ENCODE data around the gene LCE6A.

The LCE6A gene

GRCh38 chr1:152842556-152842955 lies at the start of gene LCE6A:
Gene LCE6A (plus strand): TSS chr1:152842856. CDS start chr1:152843521, 665 bp downstream.
- no peak for DNase-seq (ENCODE audit: low spot score)

GRCh38 chr1:152795686-152796085 lies 47.0 kb upstream of the LCE6A start:
- no peak for DNase-seq (ENCODE audit: low spot score)

GRCh38 chr1:152796421-152796820 lies 46.2 kb upstream of the LCE6A start, which contains the start of gene LCE1D:
Gene LCE1D (plus strand): TSS chr1:152796721. CDS start chr1:152797795, 1,074 bp downstream.
- no peak for DNase-seq (ENCODE audit: low spot score)

GRCh38 chr1:152801333-152801732 lies 41.3 kb upstream of the LCE6A start:
- no peak for DNase-seq (ENCODE audit: low spot score)

GRCh38 chr1:152806576-152806975 lies 36.1 kb upstream of the LCE6A start, which contains the start of gene LCE1C:
Gene LCE1C (minus strand): TSS chr1:152806651. CDS start chr1:152805478, 1,173 bp downstream.
- no peak for DNase-seq (ENCODE audit: low spot score)

GRCh38 chr1:152811050-152811449 lies 31.6 kb upstream of the LCE6A start:
- DNase-seq (ENCODE audit: low spot score), result no peak

GRCh38 chr1:152811671-152812070 lies 31.0 kb upstream of the LCE6A start, which contains the start of gene LCE1B:
Gene LCE1B (plus strand): TSS chr1:152811971. CDS start chr1:152812447, 476 bp downstream.
- no peak for DNase-seq (ENCODE audit: low spot score)

GRCh38 chr1:152817309-152817708 lies 25.3 kb upstream of the LCE6A start:
- no peak for DNase-seq (ENCODE audit: low spot score)

GRCh38 chr1:152823294-152823693 lies 19.4 kb upstream of the LCE6A start:
- DNase-seq (ENCODE audit: low spot score), result no peak

GRCh38 chr1:152824964-152825363 lies 17.7 kb upstream of the LCE6A start:
- DNase-seq (ENCODE audit: low spot score), result no peak

- DNase-seq (ENCODE audit: low spot score), result no peak
Observed at GRCh38 chr1:152827173-152827572, 15.5 kb upstream of the LCE6A start, which contains the start of gene LCE1A. Gene LCE1A (plus strand): TSS chr1:152827473. CDS start chr1:152827473, 0 bp downstream.

GRCh38 chr1:152836870-152837269 lies 5.8 kb upstream of the LCE6A start:
- DNase-seq (ENCODE audit: low spot score), result no peak

GRCh38 chr1:152855661-152856060 lies 13.0 kb downstream of the LCE6A start:
- DNase-seq (ENCODE audit: low spot score), result no peak

GRCh38 chr1:152858062-152858461 lies 15.4 kb downstream of the LCE6A start:
- no peak for DNase-seq (ENCODE audit: low spot score)

- DNase-seq (ENCODE audit: low spot score), result no peak
Observed at GRCh38 chr1:152859696-152860095, 17.0 kb downstream of the LCE6A start, which contains the start of gene LCE7A. Gene LCE7A (plus strand): TSS chr1:152859996. CDS start chr1:152860698, 702 bp downstream.

- DNase-seq (ENCODE audit: low spot score), result no peak
Observed at GRCh38 chr1:152860129-152860528, 17.5 kb downstream of the LCE6A start.

- DNase-seq (ENCODE audit: low spot score), result no peak
Observed at GRCh38 chr1:152861374-152861773, 18.7 kb downstream of the LCE6A start.

GRCh38 chr1:152864443-152864842 lies 21.8 kb downstream of the LCE6A start:
- no peak for DNase-seq (ENCODE audit: low spot score)

GRCh38 chr1:152866321-152866720 lies 23.7 kb downstream of the LCE6A start:
- DNase-seq (ENCODE audit: low spot score), result no peak

GRCh38 chr1:152869808-152870419 lies 27.3 kb downstream of the LCE6A start:
- peak; percentile 87 for DNase-seq (ENCODE audit: low spot score)

- peak; percentile 54 for DNase-seq (ENCODE audit: low spot score)
Observed at GRCh38 chr1:152870831-152871730, 28.4 kb downstream of the LCE6A start.

- DNase-seq (ENCODE audit: low spot score), result no peak
Observed at GRCh38 chr1:152871731-152872126, 29.1 kb downstream of the LCE6A start.

- no peak for DNase-seq (ENCODE audit: low spot score)
Observed at GRCh38 chr1:152873495-152873894, 30.8 kb downstream of the LCE6A start.
